AG10803 (cell line): ENCODE results near the gene DOCK4.
A peak's percentile ranks its signal among the peaks of the same experiment; 100 is the strongest.

Source experiments
- DNase-seq: peaks from one replicate; pipeline ENCODE4 v3.0.0; 2010; ENCODE audit warnings: low read depth
- H3K4me3 ChIP-seq: 2 replicates; pipeline ENCODE4 v1.5.1; 2011; ENCODE audit warnings: mild to moderate bottlenecking, low read length, control low read depth
- TF ChIP-seq, protein P1 (sequence below): conservative IDR thresholded peaks from 2 replicates; pipeline ENCODE4 v1.5.1; 2011; ENCODE audit warnings: mild to moderate bottlenecking, low read length, control low read depth, inconsistent platforms

The DOCK4 gene

DNA sequence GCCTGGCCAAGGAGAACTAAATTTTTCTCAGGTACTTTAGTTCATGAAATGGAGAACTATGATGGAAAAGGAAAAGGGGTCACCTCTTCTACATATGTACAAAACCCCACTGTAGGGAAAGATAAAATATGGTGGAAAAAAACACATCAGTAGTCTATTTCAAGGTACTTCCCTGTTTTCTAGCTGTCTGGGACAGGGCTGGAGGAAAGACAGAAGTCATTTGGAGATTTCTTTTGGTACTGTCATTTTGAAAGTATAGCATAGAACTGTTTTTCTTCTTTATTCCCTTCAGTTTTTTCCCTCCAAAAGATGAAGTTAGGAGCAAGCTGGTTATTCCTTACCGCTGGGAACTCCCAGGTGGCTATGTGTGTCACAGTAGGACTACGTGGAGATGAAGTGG, 196.1 kb downstream of the DOCK4 start:
- no peak for DNase-seq
- no peak overlapping the region for H3K4me3 ChIP-seq
- TF ChIP-seq, protein P1, sequence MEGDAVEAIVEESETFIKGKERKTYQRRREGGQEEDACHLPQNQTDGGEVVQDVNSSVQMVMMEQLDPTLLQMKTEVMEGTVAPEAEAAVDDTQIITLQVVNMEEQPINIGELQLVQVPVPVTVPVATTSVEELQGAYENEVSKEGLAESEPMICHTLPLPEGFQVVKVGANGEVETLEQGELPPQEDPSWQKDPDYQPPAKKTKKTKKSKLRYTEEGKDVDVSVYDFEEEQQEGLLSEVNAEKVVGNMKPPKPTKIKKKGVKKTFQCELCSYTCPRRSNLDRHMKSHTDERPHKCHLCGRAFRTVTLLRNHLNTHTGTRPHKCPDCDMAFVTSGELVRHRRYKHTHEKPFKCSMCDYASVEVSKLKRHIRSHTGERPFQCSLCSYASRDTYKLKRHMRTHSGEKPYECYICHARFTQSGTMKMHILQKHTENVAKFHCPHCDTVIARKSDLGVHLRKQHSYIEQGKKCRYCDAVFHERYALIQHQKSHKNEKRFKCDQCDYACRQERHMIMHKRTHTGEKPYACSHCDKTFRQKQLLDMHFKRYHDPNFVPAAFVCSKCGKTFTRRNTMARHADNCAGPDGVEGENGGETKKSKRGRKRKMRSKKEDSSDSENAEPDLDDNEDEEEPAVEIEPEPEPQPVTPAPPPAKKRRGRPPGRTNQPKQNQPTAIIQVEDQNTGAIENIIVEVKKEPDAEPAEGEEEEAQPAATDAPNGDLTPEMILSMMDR: no peak

DNA sequence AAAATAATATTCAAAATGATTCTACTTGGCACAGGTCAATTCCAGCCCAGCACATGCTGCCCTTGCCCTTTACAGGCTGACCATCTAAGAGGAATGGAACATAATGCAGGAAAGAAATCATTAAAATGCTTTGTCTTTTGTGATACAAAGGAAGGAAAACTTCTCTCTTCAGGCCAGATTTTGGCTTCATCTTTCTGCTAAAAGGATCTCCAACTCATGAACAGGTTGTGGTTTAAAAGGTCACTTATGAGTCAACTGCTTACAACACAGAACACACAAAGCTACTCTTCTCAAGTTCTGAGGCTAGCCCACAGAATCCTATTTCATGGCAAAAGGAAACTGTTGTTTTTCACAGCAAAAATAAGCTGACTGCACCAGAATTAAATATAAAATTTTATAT, 197.1 kb downstream of the DOCK4 start:
- TF ChIP-seq, protein P1: no peak
- peak; percentile 44 for DNase-seq
- H3K4me3 ChIP-seq: no peak overlapping the region

DNA sequence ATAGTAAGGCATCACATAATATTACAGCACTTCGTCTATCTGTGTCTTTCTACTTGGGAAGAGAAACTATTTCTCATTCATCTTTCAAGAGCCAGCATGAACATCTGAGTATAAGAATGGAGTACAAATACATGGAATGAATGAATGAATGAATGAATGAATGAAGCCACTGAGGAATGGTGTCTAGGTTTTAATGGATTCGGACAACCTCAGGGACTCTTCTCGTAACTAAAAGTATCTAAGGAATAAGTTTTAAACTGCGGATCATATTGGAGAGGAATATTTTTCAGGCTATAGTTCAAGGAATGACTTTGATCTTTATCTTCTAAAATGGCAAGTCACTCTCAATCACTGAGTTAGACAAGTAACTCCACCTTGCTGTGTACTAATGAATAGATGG, 199.0 kb downstream of the DOCK4 start:
- DNase-seq: no peak
- H3K4me3 ChIP-seq: no peak overlapping the region
- TF ChIP-seq, protein P1: no peak

DNA sequence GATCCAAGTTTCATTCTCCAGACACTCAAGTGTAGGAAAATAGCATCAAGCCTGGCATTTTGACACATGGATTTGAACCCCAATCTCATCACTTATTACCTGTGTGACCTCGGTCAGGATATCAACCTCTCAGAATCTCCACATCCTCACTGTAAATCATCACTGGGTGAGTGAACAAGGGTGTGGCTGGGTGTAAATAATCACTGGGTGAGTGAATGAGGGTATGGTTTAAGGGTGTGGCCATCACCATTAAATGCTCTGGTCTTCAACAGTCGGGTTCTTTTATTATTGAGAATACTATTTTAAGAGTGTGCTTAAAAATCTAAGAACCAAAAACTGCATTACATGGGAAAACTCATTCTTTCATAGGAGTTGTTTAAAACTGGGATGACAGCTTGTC, 200.1 kb downstream of the DOCK4 start:
- H3K4me3 ChIP-seq: no peak overlapping the region
- no peak for DNase-seq
- TF ChIP-seq, protein P1: no peak

DNA sequence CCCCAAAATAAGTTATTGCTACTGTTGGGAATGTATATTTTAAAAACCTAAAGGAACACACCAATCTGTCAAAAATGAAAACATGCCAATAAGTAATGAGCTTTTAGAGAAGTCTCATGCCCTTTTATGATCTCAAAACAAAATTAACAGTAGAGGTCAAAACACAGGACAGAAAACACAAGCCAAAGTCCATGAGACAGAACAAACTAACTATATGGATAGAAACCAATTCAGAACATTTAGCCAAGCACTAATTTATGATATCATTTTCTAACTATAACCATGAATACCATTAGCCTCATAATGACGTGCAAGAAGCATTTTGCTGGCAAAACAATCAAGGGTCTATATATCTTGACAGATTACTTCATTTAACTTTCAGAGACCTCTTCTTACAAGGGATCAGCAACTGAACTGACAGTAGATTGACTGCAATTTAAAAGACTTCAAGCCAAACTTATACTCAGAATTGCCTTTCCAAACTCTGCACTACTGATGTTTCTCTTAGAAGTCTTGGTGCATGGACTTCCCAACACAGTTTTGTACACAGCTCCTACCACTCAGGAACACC, 200.9 kb downstream of the DOCK4 start:
- no peak for DNase-seq
- TF ChIP-seq, protein P1: no peak
- no peak overlapping the region for H3K4me3 ChIP-seq

DNA sequence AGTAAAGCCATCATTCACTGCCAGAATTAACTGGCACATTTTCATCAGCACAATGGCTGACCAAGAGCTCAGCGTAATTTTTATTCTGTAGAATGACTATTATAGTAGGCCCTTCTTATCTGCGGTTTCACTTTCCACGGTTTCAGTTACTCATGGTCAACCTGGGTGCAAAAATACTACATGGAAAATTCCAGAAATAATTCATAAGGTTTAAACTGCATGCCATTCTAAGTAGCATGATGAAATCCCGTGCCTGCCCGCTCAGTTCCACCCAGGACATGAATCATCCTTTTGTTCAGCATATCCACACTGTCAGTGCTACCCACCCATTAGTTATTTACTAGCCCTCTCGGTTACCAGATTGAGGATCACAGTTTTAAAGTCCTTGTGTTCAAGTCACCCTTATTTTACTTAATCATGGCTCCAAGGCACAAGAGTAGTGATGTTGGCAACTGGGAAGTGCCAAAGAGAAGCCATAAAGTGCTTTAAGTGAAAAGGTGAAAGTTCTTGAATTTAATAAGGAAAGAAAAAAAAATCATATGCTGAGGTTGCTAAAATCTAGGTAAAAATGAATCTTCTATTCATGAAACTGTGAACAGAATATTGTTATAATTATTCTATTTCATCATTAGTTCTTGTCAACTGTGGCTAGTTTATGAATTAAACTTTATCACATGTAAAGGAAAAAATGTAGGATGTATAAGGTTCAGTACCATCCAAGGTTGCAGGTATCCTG, 204.9 kb downstream of the DOCK4 start:
- no peak overlapping the region for H3K4me3 ChIP-seq
- DNase-seq: peak; percentile 78
- TF ChIP-seq, protein P1: no peak

DNA sequence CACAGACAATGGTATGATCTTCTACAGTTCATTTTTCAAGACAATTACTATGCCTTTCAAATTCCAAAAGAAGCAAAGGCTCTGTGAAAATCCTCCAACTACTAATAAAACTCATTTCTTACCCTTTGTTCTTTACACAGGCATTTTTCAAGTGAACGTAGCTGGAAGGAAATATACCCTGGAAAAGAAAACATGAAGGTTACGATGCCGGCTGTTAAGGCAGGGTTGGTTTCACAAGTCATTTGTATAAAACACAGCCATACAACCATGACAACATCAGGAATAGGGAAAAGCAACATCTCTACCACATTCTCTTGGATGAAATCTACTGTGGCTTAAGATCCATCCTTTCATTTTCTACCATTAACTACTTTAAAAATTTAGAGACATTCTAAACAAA, 207.9 kb downstream of the DOCK4 start:
- TF ChIP-seq, protein P1: no peak
- no peak overlapping the region for H3K4me3 ChIP-seq
- DNase-seq: no peak
